H9 (cell line): Measurements from ENCODE around the gene OR8H1. TPM values are rescaled to one million over a fixed set of nuclear protein-coding genes. Genes with fewer than 3 reads are reported as not detected.

Experiments used
- DNase-seq: peaks from one replicate; pipeline ENCODE4 v3.0.0-alpha.2; 2017
- H2AFZ ChIP-seq: one replicate; pipeline ENCODE4 v1.6.1; 2013; ENCODE audit warnings: mild to moderate bottlenecking, low read length, control low read depth, moderate library complexity
- H2AK5ac ChIP-seq: 2 replicates; pipeline ENCODE4 v1.6.1; 2013; ENCODE audit warnings: low read length, control low read depth, mixed read lengths; ENCODE audit not compliant: insufficient read length
- H2BK120ac ChIP-seq: one replicate; pipeline ENCODE4 v1.6.1; 2013; ENCODE audit warnings: low read depth, mild to moderate bottlenecking, low read length, control low read depth, inconsistent platforms; ENCODE audit not compliant: poor library complexity, severe bottlenecking
- H2BK12ac ChIP-seq: 2 replicates; pipeline ENCODE4 v1.6.1; 2013; ENCODE audit warnings: low read length, control low read depth, mixed read lengths, low read depth; ENCODE audit not compliant: insufficient read length
- H2BK15ac ChIP-seq: 2 replicates; pipeline ENCODE4 v1.6.1; 2013; ENCODE audit warnings: low read depth, low read length, control low read depth
- H2BK20ac ChIP-seq: one replicate; pipeline ENCODE4 v1.6.1; 2013; ENCODE audit warnings: low read depth, mild to moderate bottlenecking, low read length, control low read depth, inconsistent platforms; ENCODE audit not compliant: poor library complexity, severe bottlenecking
- H2BK5ac ChIP-seq: 2 replicates; pipeline ENCODE4 v1.6.1; 2013; ENCODE audit warnings: low read length, control low read depth, mixed read lengths; ENCODE audit not compliant: insufficient read length
- H3K14ac ChIP-seq: 2 replicates; pipeline ENCODE4 v1.6.1; 2013; ENCODE audit warnings: low read length, control low read depth; ENCODE audit not compliant: insufficient read depth
- H3K18ac ChIP-seq: 2 replicates; pipeline ENCODE4 v1.6.1; 2013; ENCODE audit warnings: low read depth, mild to moderate bottlenecking, mixed read lengths, low read length, control low read depth; ENCODE audit not compliant: insufficient read length
- H3K23ac ChIP-seq: 2 replicates; pipeline ENCODE4 v1.6.1; 2013; ENCODE audit warnings: low read length, control low read depth, mixed read lengths, low read depth; ENCODE audit not compliant: insufficient read length
- H3K23me2 ChIP-seq: 2 replicates; pipeline ENCODE4 v1.6.1; 2013; ENCODE audit warnings: low read depth, mild to moderate bottlenecking, mixed read lengths, low read length, control low read depth; ENCODE audit not compliant: insufficient read length, poor library complexity, severe bottlenecking
- H3K27ac ChIP-seq: 2 replicates; pipeline ENCODE4 v1.5.1; 2013; ENCODE audit warnings: low read length, control low read depth, mixed read lengths, low read depth; ENCODE audit not compliant: insufficient read length
- H3K27me3 ChIP-seq: 2 replicates; pipeline ENCODE4 v1.6.1; 2013; ENCODE audit warnings: low read length, control low read depth, inconsistent platforms; ENCODE audit not compliant: insufficient read depth
- H3K4ac ChIP-seq: 2 replicates; pipeline ENCODE4 v1.6.1; 2013; ENCODE audit warnings: low read depth, mild to moderate bottlenecking, control low read depth, inconsistent platforms, low read length, moderate library complexity
- H3K4me1 ChIP-seq: 2 replicates; pipeline ENCODE4 v1.6.1; 2013; ENCODE audit warnings: low read length, control low read depth, inconsistent platforms; ENCODE audit not compliant: insufficient read depth
- H3K4me2 ChIP-seq: 2 replicates; pipeline ENCODE4 v1.6.1; 2013; ENCODE audit warnings: low read length, control low read depth, mixed read lengths; ENCODE audit not compliant: insufficient read length, insufficient read depth
- H3K56ac ChIP-seq: 2 replicates; pipeline ENCODE4 v1.6.1; 2013; ENCODE audit warnings: low read depth, mild to moderate bottlenecking, mixed read lengths, low read length, control low read depth; ENCODE audit not compliant: insufficient read length
- H3K79me1 ChIP-seq: 2 replicates; pipeline ENCODE4 v1.6.1; 2013; ENCODE audit warnings: low read depth, mild to moderate bottlenecking, moderate library complexity, low read length, control low read depth, inconsistent platforms; ENCODE audit not compliant: insufficient read depth, poor library complexity, severe bottlenecking
- H3K79me2 ChIP-seq: 2 replicates; pipeline ENCODE4 v1.6.1; 2013; ENCODE audit warnings: low read length, control low read depth, inconsistent platforms; ENCODE audit not compliant: insufficient read depth
- H3K9ac ChIP-seq: 2 replicates; pipeline ENCODE4 v1.6.1; 2013; ENCODE audit warnings: low read length, control low read depth, mixed read lengths; ENCODE audit not compliant: insufficient read length; ENCODE audit errors: extremely low read depth
- H3K9me3 ChIP-seq: one replicate; pipeline ENCODE4 v1.6.1; 2013; ENCODE audit warnings: low read depth, low read length, inconsistent platforms; ENCODE audit not compliant: control insufficient read depth
- H3T11ph ChIP-seq: one replicate; pipeline ENCODE4 v1.6.1; 2013; ENCODE audit warnings: mild to moderate bottlenecking, low read length, control low read depth, inconsistent platforms
- H4K20me1 ChIP-seq: one replicate; pipeline ENCODE4 v1.6.1; 2013; ENCODE audit not compliant: control insufficient read depth, insufficient read length, insufficient read depth
- H4K5ac ChIP-seq: 2 replicates; pipeline ENCODE4 v1.6.1; 2013; ENCODE audit warnings: low read depth, mild to moderate bottlenecking, mixed read lengths, low read length, control low read depth; ENCODE audit not compliant: insufficient read length
- H4K8ac ChIP-seq: replicated peaks from 2 replicates; pipeline ENCODE4 v1.6.1; 2013; ENCODE audit warnings: low read length, control low read depth, mixed read lengths, low read depth; ENCODE audit not compliant: insufficient read length
- H4K91ac ChIP-seq: 2 replicates; pipeline ENCODE4 v1.6.1; 2013; ENCODE audit warnings: low read depth, mild to moderate bottlenecking, moderate library complexity, mixed read lengths, low read length, control low read depth; ENCODE audit not compliant: insufficient read length
- H3K27ac Mint-ChIP-seq, 3 experiments: 2 replicates in 2 of 3; 3 replicates in 1 of 3; pipeline ENCODE4 v1.8.0; 2020 to 2021; ENCODE audit warnings: mixed read lengths in 3 of 3, mild to moderate bottlenecking in 1 of 3, moderate library complexity in 1 of 3
- H3K27me3 Mint-ChIP-seq: 2 replicates; pipeline ENCODE4 v1.8.0; 2021; ENCODE audit warnings: low read depth, mild to moderate bottlenecking, moderate library complexity, mixed read lengths
- H3K36me3 Mint-ChIP-seq, 3 experiments: 2 replicates in 2 of 3; 3 replicates in 1 of 3; pipeline ENCODE4 v1.8.0; 2020 to 2021; ENCODE audit warnings: low read depth in 3 of 3, mixed read lengths in 3 of 3; ENCODE audit not compliant: insufficient read depth in 1 of 3
- H3K4me1 Mint-ChIP-seq, 2 experiments: 2 replicates each; pipeline ENCODE4 v1.8.0; 2020; ENCODE audit warnings: mixed read lengths in 2 of 2
- H3K4me3 Mint-ChIP-seq, 2 experiments: 2 replicates in 1 of 2; 3 replicates in 1 of 2; pipeline ENCODE4 v1.8.0; 2020 to 2021; ENCODE audit warnings: mild to moderate bottlenecking in 2 of 2, mixed read lengths in 2 of 2, moderate library complexity in 1 of 2
- H3K9me3 Mint-ChIP-seq, 2 experiments: 2 replicates in 1 of 2; 3 replicates in 1 of 2; pipeline ENCODE4 v1.8.0; 2020; ENCODE audit warnings: mild to moderate bottlenecking in 2 of 2, mixed read lengths in 2 of 2, moderate library complexity in 1 of 2
- WGBS: extraction: QIAGEN DNeasy Blood & Tissue Kit; methylation state at CpG from one replicate; pipeline ENCODE4 v1.1.7; 2013; ENCODE audit warnings: missing lambda C conversion rate, low lambda C conversion rate, mixed read lengths; ENCODE audit not compliant: insufficient read length; ENCODE audit errors: extremely low coverage; 5-methylcytosine and 5-hydroxymethylcytosine counted together
- total RNA-seq: library from RNA; stranded (reverse); gene quantifications from 2 replicates; pipeline ENCODE4 v1.2.1, GENCODE V29; 2021
- TF ChIP-seq, protein P1 (sequence below): fragments of 200-600 bp; sonication (generic); conservative IDR thresholded peaks from 3 replicates; pipeline ENCODE4 v1.8.0; 2021; ENCODE audit warnings: antibody characterized with exemption, mild to moderate bottlenecking

Gene OR8H1
- total RNA-seq, 1 experiment from 2014 or later = not detected

DNA sequence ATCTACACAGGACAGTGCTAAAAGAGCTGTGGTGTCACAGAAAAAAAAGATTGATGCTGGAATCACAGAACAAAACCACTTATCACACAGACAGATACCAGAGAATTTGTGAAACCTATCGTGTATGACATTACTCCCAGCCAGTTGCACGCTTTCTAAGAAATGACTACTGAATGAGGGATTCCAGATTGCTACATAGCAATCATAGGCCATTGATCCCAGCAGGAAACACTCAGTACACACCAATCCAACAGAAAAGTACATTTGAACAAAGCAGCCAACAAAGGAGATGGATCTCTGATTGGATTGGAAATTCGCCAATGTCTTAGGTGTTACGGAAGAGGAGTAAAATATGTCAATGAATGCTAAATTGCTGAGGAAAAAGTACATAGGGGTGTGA, 4.8 kb upstream of the OR8H1 start:
- no peak for DNase-seq
- no peak overlapping the region for H3T11ph ChIP-seq
- no peak overlapping the region for H3K14ac ChIP-seq
- no peaks in the 10 kb centered on the region for H3K23me2 ChIP-seq
- H2BK5ac ChIP-seq = no peak overlapping the region
- no peak overlapping the region for H3K27ac Mint-ChIP-seq
- no peak overlapping the region for H3K9ac ChIP-seq
- no peak overlapping the region for H4K91ac ChIP-seq
- H3K79me1 ChIP-seq = no peaks in the 10 kb centered on the region
- no peaks in the 10 kb centered on the region for H3K27me3 Mint-ChIP-seq
- H2BK20ac ChIP-seq = no peak overlapping the region
- H3K4me3 Mint-ChIP-seq = no peak overlapping the region
- H3K56ac ChIP-seq = no peak overlapping the region
- no peak overlapping the region for H4K8ac ChIP-seq
- no peak overlapping the region for H2BK15ac ChIP-seq
- H2AK5ac ChIP-seq = no peak overlapping the region
- H3K36me3 Mint-ChIP-seq = no peaks in the 10 kb centered on the region
- H3K9me3 ChIP-seq = no peaks in the 10 kb centered on the region
- no peak overlapping the region for H3K23ac ChIP-seq
- peaks cover 0 to 6% of the 10 kb centered on the region in 2 experiments; a peak in 2 of 5 replicates for H3K9me3 Mint-ChIP-seq
- no peaks in the 10 kb centered on the region for H3K4me1 ChIP-seq
- no peak overlapping the region for H3K27ac ChIP-seq
- no peaks in the 10 kb centered on the region for H4K20me1 ChIP-seq
- no peak overlapping the region for H3K4me2 ChIP-seq
- H4K5ac ChIP-seq = no peak overlapping the region
- H3K27me3 ChIP-seq = no peaks in the 10 kb centered on the region
- H2BK120ac ChIP-seq = no peak overlapping the region
- no peak overlapping the region for H2BK12ac ChIP-seq
- H3K79me2 ChIP-seq = no peaks in the 10 kb centered on the region
- H3K4me1 Mint-ChIP-seq = no peaks in the 10 kb centered on the region
- no peak overlapping the region for H3K18ac ChIP-seq
- TF ChIP-seq, protein P1, sequence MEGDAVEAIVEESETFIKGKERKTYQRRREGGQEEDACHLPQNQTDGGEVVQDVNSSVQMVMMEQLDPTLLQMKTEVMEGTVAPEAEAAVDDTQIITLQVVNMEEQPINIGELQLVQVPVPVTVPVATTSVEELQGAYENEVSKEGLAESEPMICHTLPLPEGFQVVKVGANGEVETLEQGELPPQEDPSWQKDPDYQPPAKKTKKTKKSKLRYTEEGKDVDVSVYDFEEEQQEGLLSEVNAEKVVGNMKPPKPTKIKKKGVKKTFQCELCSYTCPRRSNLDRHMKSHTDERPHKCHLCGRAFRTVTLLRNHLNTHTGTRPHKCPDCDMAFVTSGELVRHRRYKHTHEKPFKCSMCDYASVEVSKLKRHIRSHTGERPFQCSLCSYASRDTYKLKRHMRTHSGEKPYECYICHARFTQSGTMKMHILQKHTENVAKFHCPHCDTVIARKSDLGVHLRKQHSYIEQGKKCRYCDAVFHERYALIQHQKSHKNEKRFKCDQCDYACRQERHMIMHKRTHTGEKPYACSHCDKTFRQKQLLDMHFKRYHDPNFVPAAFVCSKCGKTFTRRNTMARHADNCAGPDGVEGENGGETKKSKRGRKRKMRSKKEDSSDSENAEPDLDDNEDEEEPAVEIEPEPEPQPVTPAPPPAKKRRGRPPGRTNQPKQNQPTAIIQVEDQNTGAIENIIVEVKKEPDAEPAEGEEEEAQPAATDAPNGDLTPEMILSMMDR = no peak
- no CpG with 5 or more reads among the region's 4 CpGs for WGBS
- no peak overlapping the region for H3K4ac ChIP-seq
- no peak overlapping the region for H2AFZ ChIP-seq
